Stimulated activated CD8-positive, alpha-beta memory T cell treated with anti-CD3 and anti-CD28 coated beads, Interleukin-12 subunit alpha, Interleukin-12 subunit beta, amount 100 ng/mL, for 24 hours (primary cell): ENCODE results near the gene VPS8.

ENCODE experiments used
- DNase-seq: peaks from one replicate; pipeline ENCODE4 v3.0.0-alpha.2; 2020; ENCODE audit errors: extremely low read depth

Gene VPS8

DNA sequence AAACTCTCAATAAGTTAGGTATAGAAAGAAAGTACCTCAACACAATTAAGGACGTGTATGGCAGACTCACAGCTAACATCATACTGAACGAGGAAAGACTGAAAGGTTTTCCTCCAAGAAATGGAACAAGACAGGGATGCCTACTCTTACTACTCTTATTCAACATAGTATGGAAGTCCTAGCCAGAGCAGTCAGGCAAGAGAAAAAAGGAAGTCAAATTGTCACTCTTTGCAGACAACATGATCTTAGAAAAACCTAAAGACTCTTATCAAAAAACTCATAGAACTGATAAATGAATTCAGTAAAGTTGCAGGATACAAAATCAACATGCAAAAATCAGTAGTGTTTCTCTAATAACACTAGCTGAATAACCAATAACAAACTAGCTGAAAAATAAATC lies 244.9 kb downstream of the VPS8 start:
- DNase-seq: no peak

DNA sequence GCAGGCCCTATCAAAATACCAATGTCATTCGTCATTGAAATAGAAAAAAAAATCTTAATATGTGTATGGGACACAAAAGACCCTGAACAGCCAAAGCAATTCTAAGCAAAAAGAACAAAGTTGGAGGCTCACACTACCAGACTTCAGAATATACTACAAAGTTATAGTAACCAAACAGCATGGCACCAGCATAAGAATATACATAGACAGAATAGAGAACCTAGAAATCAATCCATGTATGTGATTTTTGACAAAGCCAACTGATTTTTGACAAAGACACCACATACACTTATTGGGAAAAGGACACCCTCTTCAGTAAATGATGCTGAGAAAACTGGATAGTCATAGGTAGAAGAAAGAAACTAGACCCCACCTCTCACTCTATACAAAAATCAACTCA lies 245.9 kb downstream of the VPS8 start:
- no peak for DNase-seq

DNA sequence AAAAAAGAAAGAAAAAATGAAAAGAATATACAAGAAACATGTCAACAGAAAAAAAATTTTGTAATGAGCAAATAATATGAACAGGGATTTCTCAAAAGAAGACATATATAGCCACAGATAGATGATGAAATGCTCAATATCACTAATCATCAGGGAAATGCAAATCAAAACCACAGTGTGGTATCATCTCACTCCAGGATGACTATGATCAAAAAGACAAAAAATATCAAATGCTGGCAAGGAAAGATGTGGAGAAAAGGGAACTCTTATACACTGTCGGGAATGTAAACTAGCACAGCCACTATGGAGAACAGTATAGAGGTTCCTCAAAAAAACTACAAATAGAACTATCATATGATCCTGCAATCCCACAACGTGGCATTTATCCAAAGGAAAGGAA lies 246.8 kb downstream of the VPS8 start:
- no peak for DNase-seq

DNA sequence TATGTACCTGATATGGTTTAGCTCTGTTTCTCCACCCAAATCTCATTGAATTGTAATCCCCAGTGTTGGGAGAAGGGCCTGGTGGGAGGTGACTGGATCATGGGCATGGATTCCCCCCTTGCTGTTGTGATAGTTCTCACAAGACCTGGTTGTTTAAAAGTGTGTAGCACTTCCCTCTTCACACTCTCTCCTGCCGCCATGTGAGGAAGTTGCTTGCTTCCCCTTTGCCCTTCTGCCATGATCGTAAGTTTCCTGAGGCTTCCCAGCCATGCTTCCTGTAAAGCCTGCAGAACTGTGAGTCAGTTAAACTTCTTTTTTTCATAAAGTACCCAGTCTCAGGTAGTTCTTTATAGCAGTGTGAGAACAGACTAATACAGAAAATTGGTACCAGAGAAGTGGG lies 247.8 kb downstream of the VPS8 start:
- DNase-seq: no peak

DNA sequence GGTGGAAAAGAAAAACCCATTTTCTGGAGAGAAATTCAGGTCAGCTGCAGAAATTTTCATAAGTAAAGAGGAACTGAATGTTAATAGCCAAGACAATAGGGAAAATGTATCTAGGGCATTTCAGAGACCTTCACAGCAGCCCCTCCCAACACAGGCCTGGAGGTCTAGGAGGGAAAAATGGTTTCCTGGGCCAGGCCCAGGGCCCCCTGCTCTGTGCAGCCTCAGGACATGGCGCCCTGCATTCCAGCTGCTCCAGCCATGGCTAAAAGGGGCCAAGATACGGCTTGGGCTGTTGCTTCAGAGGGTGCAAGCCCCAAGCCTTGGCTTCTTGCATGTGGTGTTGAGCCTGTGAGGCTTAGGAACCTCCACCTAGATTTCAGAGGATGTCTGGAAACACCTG lies 248.7 kb downstream of the VPS8 start:
- DNase-seq: no peak

DNA sequence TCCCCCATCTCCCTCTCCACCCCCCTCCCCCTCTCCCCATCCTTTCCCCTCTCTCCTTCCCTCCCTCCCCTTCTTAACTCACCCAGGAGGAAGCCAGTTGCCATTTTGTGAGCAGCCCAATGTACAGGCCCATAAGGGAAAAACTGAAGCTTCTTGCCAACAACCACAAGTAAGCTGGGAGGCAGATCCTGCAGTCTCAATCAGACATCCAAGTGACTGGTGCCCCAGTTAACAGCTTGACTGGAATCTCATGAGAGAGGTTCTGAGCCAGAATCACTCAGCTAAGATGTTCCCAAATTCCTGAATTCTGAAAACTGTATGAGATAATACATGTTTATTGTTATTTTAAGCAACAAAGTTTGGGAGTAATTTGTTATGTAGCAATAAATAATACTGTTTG lies 250.2 kb downstream of the VPS8 start:
- DNase-seq: no peak

DNA sequence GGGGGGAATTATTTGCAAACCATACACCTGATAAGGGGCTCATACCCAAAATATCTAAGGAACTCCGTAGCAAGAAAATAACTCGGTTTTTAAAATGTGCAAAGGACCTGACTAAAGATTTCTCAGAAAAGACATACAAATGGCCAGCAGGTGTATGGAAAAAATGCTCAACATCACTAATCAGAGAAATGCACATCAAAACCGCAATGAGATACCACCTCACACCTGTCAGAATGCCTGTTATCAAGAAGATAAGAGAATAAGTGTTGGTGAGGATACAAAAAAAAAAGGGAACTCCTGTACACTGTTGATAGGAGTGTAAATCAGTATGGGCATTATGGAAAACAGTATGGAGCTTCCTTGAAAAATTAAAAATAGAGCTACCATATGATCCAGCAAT lies 251.5 kb downstream of the VPS8 start:
- DNase-seq: no peak

DNA sequence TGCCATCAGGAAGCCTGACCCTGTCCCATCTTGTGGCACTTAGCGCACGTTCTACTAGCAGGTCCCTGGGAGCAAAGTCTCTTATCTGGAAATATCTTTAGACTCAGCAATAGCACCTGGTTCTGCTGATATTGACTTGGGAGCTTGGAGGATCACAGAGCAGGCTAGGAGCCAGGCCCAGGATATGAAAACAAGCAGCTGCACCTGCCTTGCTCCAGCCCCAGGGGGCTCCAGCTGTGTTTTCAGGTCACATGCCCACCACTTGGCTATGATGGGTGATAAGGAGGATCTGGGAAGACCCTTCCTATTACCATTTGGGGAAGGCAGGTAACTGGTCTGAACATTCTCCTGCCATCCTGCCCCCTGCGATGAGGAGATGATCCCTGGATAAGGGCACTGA lies 253.1 kb downstream of the VPS8 start:
- no peak for DNase-seq

DNA sequence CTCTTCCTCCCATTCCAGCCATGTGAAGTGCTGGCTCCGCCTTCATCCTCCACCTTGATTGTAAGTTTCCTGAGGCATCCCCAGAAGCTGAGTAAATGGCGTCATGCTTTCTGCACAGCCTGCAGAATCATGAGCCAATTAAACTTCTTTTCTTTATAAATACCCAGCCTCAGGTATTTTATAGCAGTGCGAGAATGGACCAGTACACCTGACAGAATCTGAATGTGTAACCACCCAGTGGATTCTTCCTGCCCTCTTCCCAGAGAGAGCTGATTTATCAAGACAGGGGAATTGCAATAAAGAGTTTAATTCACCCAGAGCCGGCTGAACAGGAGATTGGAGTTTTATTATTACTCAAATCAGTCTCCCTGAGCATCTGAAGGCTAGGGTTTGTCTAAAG lies 254.3 kb downstream of the VPS8 start:
- DNase-seq: no peak

DNA sequence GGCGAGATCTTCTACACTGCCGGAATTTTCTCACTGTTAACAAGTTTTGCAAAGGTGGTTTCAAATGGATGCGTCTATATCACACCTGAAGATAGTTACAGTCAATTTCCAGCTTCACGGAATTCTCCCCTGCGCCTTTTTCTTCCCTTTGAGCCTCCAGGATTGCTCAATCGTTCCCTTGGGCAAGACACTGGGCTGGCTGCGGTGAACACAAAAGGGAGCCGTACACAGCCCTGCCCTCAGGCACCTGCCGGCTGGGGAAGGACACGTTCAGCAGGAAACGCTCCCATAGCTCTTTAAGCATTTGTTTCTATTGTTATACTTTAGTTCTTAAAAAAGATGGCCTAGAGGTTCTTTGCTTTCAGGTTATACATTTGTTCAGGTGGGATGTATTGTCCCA lies 255.2 kb downstream of the VPS8 start:
- no peak for DNase-seq

DNA sequence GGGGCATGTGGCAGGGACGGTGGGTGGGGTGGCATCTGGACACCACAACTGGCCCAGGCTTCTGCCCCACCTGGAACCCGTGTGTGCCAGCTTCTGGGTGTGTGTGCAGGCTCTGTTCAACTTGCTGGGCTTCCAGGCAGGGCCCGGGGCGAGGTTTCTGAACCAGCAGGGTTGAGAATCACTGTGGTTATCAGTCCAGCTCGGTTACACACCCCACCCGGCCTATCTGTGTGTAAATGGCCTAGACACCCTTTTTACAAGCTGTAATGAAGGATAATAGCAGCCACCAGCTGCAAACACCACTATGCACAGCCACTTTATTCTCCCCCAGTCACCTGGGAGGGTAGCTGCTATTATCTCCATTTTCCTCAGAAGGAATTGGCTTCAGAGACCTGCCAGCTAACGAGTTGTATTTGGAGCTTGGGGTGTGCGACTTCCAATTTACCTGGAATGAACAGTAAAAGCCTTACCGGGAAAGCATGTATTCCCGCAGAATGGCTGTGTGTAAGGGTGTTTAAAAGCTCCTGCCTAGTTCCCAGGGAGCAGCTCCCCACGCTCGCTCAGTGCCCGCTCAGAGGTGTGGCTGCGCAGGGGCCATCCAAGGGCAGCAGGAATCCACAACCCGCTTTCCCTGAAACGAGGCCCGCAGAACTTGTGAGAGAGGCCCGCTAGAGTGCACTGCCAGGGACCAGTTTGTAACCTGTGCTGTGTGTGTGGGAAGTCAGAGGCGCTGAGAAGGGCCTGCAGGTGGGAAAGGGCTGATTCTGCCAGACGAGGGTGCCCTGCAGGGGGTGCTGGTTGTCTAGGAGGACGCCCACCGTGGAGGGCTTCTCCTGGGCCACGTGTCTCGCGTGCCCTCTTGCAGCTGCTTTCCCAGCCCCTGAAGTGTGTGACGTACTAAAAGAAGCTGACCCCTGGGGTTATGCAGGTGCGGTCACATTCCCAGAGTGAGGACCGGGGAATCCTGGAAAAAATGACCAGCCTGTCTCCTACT lies 257.4 kb downstream of the VPS8 start:
- no peak for DNase-seq

DNA sequence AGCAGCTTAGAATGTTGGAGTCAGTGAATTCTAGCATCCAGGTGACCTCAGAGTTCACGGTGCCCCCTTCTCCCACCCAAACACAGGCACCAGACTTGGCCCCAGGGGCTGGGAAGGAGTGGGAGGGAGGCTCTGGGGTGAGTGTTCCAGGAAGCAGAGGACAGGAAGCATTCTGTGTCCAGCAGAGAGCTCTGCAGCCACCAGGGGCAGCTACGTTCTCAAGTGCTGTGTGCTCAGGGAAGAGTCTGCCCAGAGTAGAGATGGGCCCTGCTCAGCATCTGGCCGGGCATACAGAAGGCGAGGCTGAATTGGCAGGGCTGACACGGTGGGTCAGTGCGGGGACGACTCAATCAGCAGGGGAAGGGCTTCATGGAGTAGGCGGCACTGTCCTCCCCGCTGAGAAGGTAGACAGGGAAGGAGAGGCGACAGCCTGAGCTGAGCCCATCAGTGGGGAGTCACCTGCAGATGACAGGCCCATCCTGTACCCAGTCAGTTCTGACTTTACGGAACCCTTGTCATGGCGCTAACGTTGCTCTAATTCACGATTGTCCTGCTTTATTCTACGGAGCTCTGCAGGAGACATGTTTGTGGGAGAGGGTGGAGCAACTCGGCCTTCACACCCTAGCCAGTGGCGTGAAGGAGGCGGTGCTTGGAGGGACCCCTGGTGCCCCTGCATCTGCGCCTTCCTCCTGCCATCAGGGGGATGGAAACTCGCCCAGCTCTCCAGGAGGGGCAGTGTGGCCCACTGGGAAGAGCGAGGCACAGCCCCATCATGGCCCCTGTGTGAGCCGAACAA lies 258.7 kb downstream of the VPS8 start:
- DNase-seq: no peak

DNA sequence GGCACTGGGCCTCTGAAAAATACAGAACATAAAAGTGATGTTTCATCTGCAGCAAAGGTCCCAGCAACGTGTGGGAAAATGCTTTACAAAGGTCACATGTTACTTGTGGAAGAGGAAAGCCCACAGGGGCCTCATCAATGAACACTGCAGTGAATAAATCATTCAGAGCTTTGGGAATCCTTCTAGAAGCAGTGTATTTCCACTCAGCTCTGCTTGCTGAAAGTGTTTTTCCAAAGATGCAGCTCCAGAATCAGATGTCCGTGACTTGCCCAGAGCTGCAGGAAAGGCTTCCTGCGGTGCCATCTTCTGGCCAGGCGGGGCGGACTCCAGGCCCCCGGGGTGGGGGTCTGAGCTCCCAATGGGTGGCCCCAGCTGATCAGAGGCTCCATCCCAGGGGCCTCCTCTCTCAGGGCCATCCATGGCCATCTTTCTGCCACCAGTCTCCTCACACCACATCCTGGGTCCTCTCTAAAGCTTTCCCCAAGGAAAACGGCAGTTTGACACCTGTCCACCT lies 259.4 kb downstream of the VPS8 start:
- DNase-seq: no peak

DNA sequence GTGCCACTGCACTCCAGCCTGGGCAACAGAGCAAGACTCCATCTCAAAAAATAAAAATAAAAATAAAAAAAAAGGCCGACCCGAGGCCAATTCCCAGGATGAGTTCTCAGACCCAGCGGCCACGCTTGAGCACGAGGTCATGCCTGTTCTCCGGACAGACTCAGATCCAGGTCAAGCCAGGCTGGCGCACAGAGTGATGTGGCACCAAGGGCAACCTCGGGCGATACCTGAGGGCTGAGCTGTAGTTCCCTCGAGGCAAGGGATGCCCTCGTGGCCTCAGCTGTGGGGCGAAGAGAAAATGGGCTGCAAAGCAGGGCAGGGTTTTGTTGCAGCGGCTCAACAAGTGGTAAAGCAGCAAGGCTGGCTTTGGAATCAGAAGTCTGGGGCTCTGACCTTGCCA lies 263.6 kb downstream of the VPS8 start:
- DNase-seq: no peak

DNA sequence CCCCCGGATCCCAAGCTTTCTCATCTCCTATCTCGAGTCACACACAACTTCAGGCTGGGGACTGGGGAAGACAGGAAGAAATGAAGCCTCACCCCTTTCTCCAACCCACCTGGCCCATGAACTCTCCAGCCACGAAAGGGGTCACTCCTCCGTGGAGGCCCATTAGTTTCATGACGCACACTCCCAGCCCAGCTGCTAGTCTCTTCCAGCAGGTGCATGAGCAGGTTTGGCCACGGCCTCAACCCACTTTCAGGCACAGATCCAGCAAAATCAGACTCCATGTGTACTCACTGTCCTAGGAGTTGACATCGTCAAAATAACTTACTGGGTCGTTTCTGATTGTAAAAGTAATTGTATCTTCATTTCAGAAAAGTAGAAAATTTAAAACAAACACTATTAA lies 264.3 kb downstream of the VPS8 start:
- DNase-seq: no peak

DNA sequence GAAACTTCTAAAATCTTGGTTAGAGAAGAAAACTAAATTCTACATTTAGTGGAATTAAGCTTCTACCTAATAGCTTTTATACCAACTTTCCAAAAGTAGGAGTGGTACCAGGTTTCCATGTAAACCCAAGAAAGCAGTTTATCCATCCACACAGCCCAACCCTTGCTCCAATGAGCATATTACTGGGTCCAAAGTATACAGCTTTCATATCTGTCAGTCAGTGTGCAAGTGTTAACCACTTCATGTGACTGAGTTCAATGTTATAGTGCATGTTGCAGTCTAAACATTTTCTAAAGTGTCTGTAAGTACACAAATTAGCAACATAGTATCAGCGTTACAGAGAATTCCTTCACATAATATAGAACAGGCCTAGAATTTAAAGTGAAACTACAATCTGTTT lies 267.7 kb downstream of the VPS8 start:
- DNase-seq: no peak

DNA sequence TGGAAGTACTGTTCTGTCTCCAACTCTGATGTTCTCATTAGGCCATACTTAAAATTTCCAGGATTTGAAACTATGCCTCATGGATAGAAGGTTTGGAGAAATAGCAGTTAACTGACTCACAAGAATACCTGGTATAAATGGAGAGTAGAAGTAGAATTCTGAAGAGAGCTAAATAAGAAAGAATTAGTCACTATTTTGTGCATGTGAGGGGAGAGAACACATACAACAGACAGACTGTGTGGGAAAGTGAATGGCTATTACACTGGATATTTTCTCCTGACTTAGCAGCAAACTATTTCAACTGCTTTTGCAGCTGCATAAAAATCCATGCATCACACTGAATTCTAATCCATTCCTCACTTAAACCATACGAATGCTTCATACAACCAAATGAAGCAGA lies 269.6 kb downstream of the VPS8 start:
- no peak for DNase-seq

DNA sequence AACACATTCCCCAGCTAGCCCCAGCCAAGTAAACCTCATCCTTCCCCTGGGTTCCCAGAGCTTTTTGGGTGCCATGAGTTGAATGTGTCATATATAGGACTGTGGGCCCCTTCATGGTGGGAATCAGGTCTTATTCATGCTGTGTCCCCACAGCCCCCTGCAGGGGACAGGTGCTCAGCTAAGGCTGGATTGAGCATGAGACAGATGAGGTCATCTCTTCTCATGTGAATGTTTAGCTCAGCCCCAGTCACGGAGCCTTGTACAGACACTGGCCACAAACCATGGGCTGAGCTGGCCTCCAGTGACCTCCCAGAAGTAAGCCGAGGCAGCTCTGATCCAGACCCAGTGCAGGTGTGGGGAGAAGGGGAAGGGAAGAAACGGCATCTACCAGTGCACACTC lies 270.2 kb downstream of the VPS8 start:
- no peak for DNase-seq

DNA sequence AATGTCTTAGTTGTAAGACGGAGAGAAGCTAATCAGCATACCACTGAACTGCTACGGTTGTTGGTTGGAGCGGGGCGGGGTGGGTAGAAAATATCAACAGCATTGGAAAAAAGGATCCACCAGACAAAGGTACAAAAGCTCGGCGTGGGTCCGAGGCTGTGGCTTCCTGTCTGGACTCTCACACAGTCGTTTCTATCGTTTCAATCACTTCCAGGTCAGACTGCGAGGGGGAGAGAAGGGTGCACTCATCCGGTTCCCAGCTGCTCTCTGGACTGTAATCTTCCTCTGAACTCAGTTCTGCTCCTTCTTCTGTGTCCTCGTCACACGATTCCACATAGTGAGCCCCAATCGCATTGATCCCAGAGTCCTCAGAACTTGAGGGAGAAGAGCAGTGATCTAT lies 270.9 kb downstream of the VPS8 start:
- no peak for DNase-seq

DNA sequence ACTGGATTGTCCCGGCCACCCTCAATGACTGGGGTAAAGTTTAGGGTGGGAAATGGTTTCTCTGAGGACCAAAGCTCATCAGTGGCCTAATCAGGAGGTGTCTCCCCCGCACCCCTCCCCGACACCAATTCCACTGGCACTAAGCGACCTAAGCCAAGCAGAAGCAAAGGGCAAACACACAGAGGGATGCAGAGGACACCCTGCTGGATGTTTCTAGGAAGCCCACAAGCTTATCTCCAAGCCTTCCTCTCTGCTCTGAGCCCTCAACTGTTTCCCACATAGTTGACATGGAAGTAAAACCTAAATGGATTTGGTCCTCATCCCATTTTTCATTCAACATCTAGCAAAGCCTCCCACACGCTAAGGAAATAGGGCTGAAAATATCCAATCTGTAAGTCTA lies 272.4 kb downstream of the VPS8 start:
- DNase-seq: no peak

DNA sequence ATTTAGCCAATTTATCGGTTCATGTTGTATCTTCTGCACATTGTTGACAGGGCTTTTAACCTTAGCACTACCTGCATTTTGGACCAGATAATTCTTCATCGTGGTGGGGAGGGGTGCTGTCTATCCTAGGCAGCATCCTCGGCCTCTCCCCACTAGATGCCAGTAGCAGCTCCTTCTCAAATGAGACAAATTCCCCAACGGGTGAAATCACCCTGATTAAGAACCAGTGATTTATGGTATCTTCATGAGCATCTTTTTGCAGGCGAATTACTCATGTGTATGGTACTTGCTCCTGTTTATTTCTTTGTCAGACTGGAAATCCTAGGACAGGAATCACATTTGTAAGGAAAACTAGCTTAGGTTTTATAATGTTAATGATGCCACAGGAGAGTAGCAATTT lies 272.9 kb downstream of the VPS8 start:
- DNase-seq: no peak

DNA sequence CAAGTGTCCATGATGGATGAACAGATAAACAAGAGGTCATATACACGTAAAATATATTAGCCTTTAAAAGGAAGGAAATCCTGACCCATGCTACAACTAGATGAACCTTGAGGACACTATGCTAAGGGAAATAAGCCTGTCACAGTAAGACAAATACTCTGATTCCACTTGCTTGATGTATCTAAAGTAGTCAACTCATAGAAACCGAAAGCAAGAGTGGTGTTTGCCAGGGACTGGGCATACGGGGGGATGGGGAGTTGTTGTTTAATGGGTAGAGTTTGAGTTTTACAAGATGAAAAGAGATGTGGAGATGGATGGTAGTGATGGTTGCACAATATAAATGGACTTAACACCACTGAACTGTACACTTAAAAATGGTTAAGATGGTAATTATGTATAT lies 275.5 kb downstream of the VPS8 start:
- DNase-seq: no peak

DNA sequence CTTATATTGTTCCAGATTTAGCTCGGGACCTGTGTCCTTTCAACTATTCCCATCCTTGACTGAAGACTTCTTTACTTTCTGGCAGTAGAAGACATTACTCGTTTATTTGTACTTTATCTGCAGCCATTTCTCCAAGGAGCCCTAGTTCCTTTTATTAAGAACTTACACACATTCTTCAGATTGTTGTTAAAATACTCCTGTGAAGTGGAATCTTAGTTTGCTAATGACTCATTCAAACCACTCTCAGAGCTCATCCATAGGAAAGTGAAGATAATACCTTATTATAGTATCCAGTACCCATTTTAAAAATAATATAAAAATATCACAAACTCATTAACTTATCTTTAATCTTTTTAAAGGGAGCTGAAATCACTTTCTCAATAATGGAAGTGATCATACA lies 277.4 kb downstream of the VPS8 start:
- no peak for DNase-seq
